Measurements from ENCODE around the gene NDUFAF7. TPM values are rescaled to one million over a fixed set of nuclear protein-coding genes. Genes with fewer than 3 reads are reported as not detected.
"Not testable (repeated sequence)": the region's sequence is repeated elsewhere in the genome, so short reads cannot be mapped to it uniquely, and the experiment has no call there.

NDUFAF7 gene
- total RNA-seq, 1 experiment from 2014 or later, result 11.6 TPM

DNA sequence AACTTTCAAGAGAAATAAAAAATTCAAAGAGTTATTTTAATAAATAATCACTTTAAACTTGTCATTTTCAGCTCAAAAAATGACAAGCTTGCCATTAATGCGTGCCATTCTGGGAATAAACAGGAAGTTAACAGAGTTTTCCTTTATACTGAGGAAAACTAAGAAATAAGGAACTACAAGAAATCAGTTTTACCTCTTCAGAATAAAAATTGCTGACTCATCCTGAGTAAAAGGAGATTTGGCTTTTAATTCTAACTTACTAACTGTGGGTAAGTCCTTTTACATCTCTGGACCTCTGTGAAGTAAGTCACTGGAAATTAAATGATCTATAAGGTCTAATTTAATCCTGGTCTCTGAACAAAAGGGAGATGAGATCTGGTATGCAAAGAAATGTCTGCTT, 16.2 kb upstream of the NDUFAF7 start:
- no peak for DNase-seq (ENCODE audit: low spot score)

DNA sequence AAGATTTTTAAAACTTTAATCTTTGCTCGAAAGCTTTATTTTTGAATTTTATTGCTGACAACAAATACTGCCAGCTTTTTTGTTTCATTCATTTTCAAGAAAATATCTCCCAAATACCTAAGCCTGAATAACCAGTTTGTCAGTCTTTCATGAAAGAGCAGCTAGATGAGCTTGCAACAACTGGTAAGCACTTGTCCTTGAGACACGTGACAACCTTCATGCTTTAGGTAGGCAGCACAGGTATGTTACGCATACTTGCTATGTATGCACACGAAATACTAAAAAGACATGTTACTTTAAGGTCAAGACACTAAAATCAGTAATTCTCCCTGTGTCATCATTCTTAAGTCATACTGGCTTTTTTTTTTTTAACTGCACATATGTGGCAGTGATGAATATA, 12.4 kb upstream of the NDUFAF7 start:
- DNase-seq (ENCODE audit: low spot score), result no peak

DNA sequence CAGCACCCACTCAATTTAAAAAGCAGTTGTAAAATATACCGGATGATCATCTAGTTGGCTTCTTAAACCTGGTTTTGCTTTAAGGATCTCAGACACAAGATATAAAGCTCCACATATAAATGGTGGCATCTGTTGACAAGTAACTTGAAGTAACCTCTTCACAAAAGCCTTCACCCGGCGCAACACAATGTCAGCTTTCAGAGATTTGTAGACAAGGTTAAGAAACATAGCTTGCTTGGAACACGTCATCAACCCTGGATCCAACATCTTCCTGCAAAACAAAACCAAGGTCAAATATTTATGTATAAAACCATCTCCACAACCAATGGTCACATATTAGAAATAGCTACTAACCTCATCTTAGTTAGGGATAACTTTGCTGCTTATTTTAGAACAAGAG, 8.3 kb upstream of the NDUFAF7 start:
- DNase-seq (ENCODE audit: low spot score), result no peak

DNA sequence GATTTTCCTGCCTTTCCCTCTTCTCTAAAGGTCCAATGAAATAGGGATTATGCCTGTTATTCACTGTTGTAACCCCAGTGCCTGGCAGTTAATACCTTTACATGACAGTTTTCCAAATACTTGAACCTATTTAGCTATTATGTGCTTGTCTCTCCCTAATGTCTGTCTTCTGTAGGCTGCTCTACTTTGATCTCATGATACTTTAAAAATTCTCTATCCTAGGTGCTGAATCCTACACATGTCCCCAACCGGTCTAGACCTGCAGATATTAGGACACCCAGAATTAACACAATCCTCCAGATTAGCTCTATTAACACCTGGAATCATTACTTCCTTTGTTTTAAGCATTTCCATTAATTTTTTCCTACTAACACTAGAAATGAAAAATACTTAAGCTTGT, 7.4 kb upstream of the NDUFAF7 start:
- DNase-seq (ENCODE audit: low spot score), result no peak

DNA sequence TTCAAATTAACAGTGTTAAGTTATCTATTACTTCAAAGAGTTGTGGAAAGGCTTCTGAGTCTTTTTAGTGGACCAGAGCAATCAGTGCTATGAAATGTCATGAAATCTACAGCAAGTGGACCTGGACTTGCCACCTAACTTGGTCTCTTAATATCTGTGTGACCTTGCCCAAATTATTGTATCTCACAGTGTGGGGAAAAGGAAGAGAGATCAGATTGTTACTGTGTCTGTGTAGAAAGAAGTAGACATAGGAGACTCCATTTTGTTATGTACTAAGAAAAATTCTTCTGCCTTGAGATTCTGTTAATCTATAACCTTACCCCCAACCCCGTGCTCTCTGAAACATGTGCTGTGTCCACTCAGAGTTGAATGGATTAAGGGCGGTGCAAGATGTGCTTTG, 6.3 kb upstream of the NDUFAF7 start:
- DNase-seq (ENCODE audit: low spot score), result not testable (repeated sequence)

DNA sequence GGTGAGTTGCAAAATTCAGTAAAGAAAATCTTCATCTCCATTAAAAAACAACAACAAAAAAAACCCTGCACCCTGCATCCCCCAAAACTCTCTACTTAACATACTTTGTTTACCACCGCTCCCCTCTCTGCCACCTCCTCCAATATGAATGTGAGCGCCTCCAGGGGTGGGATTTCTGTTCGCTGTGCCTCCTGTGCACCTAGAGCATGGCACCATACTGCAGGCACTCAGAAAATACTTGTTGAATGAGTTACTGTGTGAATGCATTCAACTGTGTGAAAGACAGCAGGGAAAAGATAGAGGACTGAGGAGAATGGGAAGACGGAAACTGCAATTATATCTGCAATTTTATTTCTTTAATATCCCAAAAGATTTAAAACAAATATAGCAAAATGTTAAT, 4.6 kb upstream of the NDUFAF7 start:
- no peak for DNase-seq (ENCODE audit: low spot score)

DNA sequence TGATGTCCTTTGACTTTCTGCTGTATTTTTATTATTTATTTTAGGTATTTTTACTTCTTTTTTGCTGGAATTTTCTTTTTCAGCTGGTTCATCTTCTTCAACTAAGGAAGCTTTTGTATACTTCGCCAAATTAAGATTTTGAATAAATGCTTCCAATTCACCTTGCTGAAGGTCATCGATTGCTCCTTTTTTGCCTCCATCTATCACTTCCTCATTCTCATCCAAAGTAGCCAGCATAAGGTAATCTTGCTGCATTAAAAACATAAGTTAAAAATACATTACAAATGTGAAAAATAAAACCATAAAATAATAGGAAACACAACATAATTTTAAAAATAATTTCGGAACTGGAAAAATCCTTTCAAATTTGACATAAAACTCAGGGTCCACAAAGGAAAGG, 2.7 kb upstream of the NDUFAF7 start:
- no peak for DNase-seq (ENCODE audit: low spot score)

DNA sequence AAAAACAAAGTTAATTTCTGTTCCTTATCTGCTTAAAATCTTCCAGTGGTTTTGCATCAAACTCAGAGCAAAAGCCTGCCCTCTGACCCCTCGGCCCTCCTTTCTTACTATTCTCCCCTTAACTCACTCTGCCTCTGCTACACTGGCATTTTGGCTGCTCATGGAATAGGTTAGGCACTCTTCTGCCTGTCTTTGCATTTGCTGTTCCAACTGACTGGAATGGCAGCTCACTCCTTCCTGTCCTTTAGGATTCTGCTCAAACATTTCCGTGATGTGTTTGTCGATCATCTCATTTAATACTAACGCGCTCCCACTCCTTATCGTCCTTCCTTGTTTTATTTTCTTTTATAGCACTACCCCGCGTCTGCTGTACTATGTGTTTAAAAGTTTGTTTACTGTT, 877 bp upstream of the NDUFAF7 start:
- peak; percentile 43 for DNase-seq (ENCODE audit: low spot score)

DNA sequence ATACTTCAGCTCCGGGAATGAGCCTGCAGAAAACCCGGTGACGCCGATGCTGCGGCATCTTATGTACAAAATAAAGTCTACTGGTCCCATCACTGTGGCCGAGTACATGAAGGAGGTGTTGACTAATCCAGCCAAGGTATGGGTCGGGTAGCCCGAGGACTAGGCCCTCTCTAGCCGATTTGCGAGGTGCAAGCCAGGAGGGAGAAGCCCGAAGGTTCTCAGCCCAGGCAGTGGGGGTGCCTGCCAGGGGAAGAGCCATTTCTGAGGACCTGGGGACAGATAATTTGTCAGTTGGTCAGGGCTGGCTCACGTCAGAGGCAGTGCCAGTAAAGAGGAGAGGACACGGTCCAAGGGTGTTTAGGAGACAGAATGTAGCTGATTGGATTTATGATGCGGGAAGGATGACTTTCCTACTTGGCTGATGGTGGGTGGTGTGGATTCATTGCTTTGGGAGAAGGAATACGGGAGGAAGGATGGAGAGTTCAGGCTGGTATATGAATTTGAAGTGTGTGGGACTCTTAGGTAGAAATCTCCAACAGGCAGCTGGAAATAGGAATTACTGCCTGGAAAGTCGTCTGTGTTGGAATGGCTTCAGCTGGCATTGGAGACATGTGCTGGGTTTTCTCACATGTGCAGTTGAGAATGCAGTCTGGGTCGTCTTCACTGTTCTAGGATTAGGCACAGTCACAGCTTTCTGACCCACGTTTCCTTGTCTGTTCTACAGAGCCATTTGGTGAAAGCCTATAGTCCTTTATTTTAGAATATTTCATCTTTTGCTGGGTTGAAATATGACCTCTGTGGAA, 874 bp downstream of the NDUFAF7 start:
- DNase-seq (ENCODE audit: low spot score), result peak; percentile 49

DNA sequence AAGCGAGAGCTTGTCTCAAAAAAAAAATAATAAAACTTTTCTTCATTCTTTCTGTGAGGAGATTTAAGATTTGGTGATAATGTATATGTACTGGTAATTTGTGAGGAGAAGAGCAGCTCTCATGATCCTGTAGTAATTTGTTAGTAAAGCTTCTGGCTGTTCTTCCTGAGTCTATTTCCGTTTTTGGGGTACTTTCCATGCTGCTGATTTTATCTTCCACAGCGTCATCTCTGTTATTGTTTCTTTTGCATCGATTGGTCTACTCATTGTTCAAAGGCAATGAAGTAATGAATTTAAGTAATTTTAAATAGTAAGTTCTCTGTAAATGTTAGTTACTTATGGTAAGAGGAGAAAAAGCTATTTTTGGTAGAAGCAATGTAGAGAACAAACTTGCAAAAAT, 12.0 kb downstream of the NDUFAF7 start:
- DNase-seq (ENCODE audit: low spot score), result no peak

DNA sequence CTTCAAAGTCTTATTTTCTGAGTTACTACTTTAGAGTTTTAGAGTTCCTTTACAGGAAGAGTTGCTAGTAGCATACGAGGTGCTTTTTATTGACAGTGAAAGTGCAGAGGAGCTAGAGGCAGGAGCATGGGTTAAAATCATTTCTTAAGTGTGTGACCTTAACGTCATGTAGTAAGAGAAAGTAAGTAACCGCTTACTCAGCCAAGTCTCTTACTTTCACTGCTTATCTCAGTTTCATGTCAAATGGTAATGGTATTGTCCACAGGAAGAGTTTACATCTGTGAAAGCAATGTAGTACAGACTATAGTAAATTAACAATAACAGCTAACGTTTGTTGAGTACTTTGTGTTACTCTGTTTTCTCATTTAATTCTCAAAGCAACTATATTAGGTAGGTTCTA, 12.6 kb downstream of the NDUFAF7 start:
- no peak for DNase-seq (ENCODE audit: low spot score)

DNA sequence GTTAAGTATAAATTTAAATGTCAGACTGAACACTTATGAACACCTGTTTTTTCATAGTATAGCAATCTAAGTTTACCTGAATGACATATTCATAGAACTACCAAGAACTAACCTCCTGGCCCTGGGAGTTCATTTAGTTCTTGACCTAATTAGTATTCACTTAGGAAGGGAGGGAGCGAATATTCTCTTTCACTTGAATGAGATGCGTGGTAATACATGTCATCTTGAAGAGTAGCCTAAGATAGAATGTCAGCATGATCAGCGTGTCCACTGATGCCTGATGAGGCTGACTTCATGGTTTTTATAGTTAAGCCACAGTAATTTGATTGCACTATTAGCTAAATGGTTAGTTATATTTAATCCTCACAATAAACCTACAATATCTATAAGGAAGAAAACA, 13.3 kb downstream of the NDUFAF7 start:
- DNase-seq (ENCODE audit: low spot score), result no peak

DNA sequence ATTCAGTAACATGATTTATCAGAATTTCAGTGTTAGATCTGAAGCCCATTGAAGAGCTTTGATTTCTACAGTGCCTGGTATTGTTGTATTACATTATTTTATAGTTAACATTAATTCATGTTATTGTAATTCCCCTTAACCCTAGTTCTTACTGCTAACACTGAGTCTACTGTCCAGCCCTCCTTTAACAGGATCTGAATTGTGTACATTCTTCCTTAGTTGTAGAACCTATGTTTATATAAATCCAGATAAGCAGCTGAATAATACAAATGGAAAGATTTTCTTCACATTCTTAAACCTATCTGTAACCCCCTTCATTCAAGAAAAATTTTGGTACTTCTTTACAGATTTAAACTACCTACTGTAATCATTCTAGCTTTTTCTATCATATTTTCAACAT, 14.7 kb downstream of the NDUFAF7 start:
- DNase-seq (ENCODE audit: low spot score), result no peak

DNA sequence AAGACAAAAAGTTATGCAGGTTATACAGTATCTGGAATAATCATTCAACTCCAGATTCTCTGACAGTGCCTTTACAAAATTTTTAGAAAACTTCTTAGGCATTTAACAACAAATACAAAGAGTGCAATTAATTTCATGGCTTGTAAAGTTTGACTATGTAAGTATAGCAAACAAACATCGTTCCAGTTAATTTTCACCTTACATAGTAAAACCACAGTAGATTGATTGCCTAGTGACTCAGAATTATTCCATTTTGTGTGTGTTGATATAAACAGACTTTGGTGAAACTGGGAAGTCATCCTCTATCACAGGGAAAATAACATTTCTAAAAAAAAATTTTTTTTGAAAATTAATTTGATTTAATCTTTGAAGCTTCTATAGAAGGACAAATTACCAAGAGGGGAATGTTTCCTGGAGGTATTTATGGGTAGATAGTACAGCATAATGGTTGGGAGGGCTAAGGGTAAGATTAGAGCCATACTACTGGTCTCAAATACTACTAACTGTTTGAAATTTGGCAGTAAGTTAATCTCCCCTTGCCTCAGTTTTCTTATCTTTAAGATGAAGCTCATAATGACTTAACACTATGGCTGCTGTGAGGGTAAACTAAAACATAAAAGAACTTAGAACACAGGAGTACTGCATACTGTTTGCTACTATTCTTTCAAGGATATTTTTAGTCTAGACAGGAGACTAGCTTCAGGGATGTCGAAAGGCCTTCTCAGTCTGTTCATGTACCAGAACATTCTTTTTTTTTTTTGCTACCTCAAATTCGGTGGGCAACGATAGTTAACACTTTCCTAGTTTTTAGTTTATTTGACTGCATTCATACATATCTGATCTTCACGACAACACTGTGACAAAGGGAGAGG, 19.6 kb downstream of the NDUFAF7 start:
- DNase-seq (ENCODE audit: low spot score), result no peak

DNA sequence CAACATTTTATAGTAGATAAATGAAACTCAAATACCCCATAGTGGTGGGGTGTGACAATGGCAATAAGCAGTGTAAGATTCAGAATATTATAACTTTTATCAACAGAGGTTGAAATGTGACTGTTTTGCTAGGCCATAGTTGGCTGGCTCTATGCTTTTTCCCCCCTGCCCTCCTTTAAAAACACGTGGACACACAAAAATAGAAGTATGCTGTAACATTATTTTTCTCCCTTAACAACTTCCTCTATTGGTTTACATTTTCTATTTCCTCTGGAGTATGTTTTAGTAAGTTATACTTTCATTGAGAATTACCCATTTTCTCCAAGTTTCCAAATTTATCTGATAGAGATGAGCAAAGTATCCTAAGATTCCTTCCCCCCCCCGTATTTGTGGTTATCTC, 31.1 kb downstream of the NDUFAF7 start:
- no peak for DNase-seq (ENCODE audit: low spot score)

DNA sequence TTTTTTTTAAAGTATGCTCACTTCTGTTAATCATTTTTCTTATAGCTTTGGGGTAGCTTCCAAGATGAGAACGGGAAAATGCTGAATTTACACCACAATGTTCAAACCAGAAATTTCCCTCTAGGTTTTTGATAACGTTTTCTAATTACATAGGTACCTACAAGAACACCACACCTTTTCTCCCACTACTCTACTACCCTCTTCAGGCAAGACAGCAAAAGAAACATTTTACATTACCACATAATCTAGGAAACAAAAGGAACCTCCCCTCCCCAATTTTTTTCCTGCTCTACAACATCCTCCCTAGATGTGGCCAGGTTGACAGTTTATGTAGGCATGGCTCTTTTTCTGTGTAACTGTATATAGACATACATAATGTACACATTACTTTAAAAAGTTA, 32.4 kb downstream of the NDUFAF7 start:
- DNase-seq (ENCODE audit: low spot score), result no peak

DNA sequence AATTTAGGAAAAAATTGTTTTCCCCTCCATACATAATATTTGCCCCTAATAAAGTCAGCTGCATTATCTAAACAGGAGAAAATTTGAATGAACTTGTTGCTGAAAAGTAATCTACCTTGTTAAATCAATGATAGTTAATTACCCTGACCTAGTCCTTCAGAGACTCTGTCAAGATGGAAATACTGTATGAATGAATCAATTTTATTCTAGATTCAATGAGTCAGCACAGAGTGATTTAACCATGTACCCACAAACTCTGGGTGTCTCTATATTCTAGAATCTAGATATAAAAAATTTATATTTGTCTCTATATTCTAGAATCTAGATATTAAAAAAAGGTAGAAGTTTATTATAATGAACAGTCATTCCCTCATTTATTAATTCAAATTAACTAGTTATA, 36.2 kb downstream of the NDUFAF7 start:
- DNase-seq (ENCODE audit: low spot score), result no peak

DNA sequence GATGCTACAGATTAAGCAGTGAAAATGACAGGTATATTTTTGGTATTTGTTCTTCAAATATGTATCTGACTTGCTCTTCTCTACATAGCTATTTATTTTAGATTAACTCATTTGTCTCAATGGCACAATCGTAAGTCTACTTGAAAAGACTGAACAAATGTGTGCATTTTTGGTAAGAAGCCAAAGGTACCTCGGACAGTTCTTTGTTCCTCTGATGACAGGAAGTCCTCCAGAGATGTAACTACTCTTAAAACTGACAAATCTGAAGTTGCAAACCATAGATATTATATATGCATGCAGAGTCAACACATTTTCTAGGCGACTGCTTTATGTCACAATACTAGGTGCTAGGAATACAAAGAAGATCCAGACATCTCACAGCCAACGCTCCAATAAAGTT, 36.7 kb downstream of the NDUFAF7 start:
- DNase-seq (ENCODE audit: low spot score), result no peak

DNA sequence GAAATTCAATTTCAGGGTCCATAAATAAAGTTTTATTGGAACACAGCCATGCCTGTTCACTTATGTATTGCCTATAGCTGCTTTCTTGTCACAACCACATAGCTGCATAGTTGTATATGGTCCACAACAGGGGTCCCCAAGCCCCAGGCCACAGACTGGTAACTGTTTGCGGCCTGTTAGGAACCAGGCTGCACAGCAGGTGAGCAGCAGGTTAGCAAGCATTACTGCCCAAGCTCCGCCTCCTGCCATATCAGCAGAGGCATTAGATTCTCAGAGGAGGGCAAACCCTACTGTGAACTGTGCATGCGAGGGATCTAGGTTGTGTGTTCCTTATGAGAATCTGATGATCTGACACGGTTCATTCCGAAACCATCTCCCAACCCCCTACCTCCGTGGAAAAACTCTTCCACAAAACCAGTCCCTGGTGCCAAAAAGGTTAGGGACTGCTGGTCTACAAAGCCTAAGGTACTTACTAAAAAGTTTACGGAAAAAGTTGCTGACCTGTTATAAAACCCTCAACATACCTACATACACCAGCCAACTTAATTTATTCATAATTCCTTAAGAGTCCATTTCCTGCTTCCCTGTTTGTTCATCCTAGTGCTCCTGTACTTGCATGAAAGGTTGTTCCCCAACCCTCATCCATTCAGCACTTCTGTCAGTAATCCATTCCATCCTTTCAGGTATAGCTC, 40.1 kb downstream of the NDUFAF7 start:
- DNase-seq (ENCODE audit: low spot score), result no peak

DNA sequence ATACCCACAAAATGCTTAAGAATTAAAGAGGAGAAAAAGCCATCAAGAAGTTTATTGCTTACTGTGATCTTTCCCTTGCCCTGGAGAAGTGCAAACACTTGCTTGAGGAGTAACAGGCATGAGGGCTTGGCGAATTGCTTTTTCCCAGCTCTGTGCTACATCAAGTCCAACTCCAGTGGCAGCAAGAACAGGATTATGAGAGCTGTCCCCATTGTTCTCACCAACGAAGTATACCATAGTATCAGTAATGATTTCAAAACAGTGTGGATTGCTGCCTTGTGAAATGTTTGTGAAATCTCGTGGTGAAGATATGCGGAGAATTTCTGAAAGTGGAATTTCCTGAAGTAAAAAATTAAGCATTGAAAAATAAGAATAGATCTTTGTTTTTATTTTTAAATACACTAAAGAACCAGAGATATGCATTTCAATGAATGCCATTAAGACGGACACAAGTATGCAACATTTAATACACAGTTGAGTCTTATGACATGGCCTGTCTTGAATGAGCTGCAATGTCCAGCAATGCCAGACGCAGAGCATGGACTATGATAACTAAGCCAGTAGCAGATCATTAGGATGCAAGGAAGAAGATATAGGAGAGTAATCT, 43.0 kb downstream of the NDUFAF7 start:
- no peak for DNase-seq (ENCODE audit: low spot score)

DNA sequence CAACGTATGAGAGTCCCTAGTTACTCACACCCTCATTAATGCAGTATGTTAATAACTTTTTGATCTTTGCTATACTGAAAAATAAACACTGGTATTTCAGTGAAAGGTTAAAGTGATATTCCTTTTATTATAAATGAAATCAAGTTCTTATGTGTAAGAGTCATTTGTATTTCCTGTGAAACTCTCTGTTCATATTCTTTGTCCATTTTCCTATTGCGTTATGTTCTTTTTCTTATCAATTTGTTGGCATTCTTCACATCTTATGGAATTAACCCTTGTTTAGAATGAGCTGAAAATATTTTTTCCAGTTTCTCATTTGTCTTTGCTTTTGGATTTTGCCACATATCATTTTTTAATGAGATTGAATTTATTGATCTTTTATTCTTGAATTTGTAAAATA, 44.8 kb downstream of the NDUFAF7 start:
- no peak for DNase-seq (ENCODE audit: low spot score)

DNA sequence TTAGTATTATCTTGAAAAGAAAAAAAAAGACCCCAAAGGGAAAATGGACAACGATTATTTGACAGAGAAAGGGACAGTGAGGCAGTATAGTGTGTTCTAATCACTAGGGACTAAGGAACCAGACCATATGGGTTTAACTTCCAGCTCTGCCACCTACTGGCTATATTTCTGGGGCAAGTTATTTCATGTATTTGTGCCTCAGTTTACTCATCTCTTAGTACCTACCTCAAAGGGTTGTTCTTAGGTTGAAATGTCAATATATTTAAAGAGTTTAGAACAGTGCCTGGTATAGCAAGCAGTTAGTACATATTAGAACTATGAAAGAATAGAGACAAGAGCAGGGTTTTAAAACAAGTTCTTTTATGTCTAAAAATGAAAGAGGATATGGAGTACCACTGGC, 50.5 kb downstream of the NDUFAF7 start:
- DNase-seq (ENCODE audit: low spot score), result no peak
